ENCODE data around the gene TTC22.
A peak's percentile ranks its signal among the peaks of the same experiment; 100 is the strongest.
"Not testable (repeated sequence)": the region's sequence is repeated elsewhere in the genome, so short reads cannot be mapped to it uniquely, and the experiment has no call there.

Gene TTC22

DNA sequence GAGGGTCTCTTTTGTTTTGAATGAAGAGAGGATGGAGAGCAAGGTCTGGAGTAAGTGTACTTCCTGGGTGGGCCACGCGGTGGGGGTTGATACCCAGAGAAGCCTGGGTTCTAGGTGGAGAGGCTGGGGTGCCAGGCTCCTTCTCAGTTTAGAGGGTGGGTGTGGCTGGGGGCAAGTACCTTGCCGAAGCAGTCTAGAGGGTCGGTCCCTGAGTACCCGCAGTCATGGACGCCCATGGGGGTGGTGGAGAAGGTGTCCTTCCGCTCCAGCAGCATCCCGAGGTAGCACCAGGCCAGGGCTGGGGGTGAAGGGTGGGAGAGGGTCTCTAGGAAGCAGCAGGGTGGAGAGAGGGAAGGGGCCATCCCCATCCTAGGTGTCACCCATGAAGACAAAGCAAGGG is 14.3 kb downstream of the TTC22 start:
- no peak for DNase-seq (ENCODE audit: low spot score)

DNA sequence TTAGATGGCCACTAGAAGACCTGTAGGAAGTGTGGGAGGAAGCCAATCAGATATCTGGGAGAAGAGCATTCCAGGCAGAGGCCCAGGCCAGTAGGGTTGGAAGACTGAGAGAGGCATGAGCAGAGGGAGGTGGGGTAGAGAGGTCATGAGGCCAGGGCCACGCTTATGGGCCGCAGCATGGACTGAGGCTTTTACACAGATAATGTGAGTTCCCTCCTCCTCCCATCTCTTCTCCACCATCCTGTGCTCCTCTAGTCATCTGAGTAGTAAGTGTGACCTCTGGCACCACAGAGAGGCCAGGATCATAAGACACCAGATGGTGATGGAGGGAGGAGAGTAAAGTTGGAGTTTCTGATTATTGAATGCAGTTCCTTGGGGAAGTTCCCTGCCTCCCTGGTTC is 17.1 kb downstream of the TTC22 start:
- DNase-seq (ENCODE audit: low spot score), result no peak

DNA sequence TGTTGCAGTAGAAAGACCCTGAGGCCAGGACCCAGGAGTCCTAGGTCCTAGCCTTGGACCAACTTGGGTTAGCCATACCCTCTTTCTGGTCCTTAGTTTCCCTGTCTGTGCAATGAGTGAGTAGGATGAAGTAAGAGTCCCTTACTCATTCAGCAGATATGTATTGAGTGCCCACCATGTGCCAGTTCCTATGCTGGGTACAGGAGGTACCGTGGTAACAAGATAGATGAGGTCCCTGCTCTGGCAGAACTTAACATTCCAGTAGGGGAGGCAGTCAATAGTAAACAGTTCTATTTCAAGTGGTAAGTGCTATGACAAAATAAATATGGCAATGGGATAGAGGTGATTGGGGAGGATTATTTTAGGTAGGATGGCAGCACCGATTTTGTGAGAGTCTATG is 18.5 kb downstream of the TTC22 start:
- DNase-seq (ENCODE audit: low spot score), result no peak

DNA sequence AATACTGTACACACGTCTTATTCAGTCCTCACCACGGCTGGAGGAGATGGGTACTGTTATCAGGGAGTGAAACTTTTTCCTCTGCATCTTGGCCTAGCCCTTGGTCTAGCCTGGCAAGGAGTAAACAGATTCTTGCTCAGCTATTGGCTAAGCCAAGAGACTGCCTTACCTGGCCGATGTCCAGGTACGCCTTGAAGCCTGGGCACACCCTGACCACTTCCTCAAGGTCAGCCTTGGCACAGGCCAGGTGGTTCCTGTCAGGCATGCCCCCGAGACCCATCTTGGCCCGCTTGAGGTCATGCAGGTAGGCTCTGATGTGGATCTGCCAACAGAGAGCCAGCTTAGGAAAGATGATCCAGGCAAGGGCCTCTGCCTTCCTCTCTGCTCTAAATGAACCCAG is 19.0 kb downstream of the TTC22 start:
- no peak for DNase-seq (ENCODE audit: low spot score)

DNA sequence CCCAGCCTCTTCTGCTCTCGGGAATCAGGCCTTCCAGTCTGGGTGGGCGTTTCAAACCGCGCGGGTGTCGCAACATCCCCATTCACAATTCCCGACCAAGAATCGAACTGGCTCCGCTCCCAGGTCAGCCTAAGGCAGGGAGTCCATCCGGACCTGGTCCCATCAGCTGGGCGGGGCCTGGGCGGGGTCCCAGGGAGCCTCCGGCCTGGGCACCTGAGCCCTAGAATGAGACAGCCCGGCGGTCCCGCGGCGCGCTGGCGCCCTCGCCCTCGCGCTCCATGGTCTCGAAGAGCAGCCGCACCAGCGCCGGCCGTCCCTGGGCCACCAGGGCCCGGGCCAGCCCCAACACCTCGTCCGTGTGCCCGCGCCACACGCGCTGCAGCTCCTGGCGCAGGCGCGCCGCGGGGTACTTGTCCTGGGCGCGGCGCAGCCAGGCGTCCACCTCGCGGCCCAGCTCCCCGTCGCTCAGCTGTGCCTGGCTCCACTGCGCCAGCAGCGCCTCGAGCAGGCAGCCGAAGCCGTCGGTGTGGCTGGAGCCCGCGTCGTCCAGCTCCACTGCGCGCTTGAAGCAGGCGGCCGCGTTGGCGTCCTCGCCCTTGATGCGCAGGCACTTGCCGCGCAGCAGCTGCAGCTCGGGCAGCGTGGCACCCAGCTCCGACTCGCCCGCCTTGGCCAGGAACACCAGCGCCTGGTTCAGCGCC is 19.9 kb downstream of the TTC22 start:
- no peak for DNase-seq (ENCODE audit: low spot score)

DNA sequence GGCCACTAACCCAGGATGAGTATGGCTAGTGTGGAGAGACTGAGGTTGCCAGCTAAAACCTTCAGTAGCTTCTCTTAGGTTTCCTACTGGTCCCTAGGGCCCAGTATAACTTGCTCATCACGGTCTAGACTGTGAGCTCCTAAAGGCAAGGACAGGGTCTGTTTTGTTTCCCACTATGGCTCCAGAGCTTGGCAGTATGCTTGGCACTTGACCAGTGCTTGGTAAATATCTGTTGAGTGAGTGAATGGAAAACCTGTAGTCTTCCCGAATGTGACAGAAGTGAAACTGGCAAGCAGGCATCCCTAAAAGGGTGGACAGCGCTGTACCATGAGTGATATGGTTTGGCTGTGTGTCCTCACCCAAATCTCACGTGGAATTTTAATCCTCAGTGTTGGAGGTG is 23.7 kb downstream of the TTC22 start:
- DNase-seq (ENCODE audit: low spot score), result no peak

DNA sequence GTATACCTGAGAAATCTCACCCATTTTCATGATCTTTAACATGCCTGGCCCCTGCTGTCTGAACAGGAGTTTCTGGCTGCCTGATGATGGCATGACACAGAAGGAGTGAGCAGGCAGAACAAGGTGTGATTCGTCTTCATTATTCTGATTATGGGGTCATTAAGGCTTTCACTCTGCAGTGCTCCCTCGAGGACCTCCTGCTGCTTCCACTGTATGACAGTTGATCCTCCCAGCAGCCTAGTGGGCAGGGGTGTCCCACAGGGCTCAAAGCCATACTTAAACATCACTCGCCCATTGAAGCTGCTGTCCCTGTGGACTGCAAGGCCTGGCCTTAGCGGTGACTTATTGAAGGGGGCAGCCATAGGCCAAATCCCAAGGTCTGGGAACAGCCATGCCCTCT is 24.1 kb downstream of the TTC22 start:
- DNase-seq (ENCODE audit: low spot score), result no peak

DNA sequence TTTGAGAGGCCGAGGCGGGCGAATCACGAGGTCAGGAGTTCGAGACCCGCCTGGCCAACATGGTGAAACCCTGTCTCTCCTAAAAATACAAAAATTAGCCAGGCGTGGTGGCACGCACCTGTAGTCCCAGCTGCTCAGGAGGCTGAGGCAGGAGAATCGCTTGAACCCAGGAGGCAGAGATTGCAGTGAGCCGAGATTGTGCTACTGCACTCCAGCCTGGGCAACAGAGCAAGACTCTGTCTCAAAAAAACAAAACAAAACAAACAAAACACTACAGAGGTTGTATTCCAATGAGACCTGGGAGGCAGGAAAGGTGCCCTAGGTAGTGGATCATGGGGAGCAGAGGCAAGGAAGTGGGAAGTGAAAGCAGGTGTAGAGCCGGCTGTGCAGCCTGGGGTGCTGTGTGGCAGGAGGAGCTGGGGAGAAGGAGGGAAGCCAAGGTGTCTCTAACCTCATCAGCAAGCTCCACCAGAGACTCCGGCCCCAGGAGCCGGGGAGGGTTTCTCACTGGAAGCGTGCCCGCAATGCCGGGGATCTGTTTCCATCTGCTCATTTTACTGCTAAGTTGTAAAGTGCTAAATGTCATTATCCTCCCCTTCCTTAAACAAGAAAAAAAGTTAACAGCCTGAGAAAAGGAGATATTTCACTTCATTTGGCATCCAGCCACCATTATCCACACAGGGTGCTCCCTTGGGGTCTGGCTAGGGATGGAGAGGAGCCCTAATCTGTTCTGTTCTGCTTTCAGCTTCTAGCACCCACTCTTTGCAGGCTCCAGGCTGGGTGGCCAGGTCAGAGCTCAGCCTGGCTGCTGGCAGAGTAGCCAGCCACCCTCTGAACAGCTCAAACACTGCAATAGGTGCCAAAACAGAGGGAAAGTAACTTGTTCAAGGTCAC is 25.0 kb downstream of the TTC22 start:
- DNase-seq (ENCODE audit: low spot score), result not testable (repeated sequence)

DNA sequence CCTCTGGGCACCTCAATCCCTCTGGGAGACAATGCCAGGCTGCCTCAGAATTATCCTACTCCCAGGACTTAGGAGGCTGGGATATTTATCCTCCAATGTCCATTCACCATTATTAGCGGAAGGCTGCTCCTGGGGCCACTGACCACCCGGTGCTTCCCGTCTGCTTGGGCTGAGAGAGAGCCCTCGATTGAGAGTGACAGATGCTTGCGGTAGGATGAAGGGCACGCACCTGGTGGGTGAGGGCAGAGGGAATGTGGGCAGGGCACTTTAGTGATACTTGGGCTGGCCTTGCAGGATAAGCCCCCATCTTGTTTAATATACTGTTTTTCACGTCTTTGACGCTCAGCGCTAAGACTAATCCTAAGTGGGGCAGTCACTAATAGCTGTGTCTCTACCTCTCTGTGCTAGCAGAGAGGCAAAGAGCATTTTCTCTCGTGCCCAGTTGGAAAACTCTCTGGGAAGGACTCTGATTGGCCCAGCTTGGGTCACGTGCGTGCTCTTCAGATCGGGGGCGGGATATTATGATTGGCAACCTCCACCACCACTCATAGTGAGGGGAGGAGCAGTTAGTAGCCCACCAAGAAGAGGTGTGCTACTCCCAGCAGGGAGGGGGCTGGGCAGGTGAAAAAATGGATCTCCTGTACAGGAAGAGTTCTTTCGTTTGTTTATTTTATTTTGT is 26.2 kb downstream of the TTC22 start:
- no peak for DNase-seq (ENCODE audit: low spot score)

DNA sequence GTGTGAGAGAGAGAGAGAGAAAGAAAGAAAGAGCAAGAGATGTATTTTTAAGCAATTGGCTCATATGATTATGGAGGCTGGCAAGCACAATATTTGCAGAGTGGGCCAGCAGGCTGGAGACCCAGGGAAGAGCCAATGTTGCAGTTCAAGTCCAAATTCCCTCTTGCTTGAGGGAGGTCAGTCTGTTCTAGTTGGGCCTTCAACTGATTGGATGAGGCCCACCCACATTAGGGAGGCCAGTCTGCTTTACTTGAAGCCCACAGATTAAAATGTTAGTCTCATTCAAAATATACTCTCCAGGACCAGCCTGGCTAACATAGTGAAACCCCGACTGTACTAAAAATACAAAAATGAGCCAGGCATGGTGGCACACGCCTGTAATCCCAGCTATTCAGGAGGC is 28.2 kb downstream of the TTC22 start:
- no peak for DNase-seq (ENCODE audit: low spot score)

DNA sequence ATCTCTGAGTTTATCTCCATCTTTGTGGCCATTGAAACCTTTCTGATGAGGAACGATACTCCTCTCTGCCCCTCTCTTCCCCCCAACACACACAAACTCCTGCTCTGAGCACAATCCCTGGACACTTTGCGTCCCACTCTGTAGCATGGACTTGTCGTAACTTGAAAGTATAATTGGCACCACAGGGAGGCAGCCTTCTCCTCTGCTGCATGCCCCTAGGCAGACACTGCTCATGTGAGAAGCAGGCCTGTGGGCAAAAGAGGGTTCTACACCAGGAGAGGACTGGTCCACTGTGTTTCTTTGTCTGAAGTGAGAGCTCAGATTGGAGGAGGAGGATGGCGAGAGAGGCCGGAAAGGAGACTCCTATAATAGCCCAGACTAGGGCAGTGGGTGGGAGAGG is 33.0 kb downstream of the TTC22 start:
- no peak for DNase-seq (ENCODE audit: low spot score)

DNA sequence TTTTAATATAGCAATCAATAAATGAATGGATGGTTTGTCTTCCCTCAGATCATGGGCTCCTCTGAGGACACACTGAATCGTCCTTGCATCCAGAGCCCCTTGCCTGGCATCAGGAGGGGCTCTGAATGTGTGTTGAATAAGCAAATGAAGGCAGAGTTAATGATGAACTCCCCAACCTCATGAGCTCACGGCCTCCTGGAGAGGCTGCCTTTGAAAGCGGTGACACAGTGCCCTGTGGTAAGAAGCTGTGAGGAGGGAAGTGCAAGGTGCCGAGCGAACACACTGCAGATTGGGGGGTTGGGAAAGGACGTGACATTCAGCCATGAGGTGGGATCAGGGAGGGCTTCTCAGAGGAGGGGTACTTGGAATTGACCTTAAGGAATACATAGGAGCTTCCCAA is 33.6 kb downstream of the TTC22 start:
- no peak for DNase-seq (ENCODE audit: low spot score)

DNA sequence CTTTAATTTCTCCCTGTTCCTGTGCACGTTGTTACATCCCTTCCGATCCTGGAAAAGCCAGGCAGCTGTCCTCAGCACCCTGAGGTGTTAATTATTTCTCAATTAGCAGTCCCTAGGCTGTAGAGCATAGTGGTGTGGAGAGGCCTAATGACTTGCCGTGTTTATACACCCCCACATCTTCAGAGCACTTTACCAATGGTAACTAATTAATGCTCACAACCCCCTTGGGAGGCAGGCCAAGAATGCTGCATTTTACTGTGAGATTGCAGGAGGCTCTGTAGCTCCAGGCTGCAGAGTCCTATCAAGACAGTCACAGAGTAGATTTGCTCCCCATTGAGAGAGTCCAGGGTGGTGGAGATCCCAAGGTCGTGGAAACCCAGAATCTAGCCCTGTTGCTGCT is 34.4 kb downstream of the TTC22 start:
- no peak for DNase-seq (ENCODE audit: low spot score)

DNA sequence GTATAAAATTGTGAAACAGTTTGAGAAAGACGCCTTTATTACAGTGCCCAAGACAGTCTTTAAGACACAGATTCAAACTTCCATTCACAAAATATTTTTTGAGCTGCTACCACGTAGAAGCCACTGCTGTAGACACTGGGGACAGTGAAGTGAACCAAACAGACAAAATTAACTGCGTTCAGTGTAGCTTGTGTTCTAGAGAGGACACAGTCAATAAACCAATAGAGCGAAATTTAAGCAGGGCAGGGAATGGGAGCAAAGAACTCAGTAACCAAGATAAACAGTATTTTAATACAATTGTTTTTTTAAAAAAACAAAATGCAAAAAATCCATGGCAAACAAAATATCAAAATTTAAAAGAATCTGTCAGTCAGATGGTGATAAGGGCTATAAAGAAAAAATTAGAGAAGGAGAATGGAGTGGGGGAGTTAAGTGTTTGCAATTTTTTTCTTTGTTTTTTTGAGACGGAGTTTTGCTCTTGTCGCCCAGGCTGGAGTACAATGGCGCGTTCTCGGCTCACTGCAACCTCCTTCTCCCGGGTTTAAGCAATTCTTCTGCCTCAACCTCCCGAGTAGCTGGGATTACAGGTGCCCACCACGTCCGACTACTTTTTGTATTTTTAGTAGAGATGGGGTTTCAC is 36.1 kb downstream of the TTC22 start:
- DNase-seq (ENCODE audit: low spot score), result no peak

DNA sequence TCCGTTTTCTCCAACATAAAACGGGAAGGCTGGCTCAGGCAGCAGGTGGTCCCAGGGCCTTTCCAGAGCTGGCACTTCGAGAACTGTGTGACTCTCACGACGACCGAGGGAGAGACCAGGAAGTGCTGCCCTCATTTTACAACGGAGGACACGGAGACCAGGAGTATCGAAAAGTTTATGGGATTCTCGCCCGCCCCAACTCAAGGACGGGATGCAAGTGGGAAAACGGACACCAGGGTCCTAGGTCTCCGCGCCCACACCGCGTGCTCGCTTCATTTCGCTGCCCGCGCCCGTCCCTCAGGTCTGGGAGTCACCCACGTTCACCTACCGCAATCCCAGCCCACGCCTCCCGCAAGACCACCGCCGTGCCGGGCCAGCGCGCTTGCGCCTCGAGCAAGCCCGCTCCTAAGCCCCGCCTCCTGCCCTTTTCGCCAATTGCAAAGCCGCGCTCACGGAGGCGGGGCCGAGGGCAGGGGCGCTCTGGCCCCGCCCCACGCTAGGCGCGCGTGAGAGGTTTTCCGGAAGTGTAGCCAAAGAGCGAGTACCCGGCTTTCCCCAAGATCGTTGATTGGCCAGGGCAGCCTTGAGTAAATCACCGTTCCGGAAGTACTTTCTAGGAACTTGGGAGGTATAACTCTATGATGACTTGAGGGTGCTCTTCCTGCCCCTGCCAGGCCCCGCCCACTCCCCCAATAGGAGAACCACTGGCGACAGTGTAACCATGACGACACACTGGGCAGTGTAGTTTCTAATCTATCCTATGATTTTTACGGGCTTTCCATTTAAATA is 36.8 kb downstream of the TTC22 start, which contains the start of gene PARS2:
Gene PARS2 (minus strand): TSS at position 391 of the 789 bp plus-strand sequence. CDS start 5,362 bp downstream, outside the sequence.
- DNase-seq (ENCODE audit: low spot score), result peak; percentile 100

DNA sequence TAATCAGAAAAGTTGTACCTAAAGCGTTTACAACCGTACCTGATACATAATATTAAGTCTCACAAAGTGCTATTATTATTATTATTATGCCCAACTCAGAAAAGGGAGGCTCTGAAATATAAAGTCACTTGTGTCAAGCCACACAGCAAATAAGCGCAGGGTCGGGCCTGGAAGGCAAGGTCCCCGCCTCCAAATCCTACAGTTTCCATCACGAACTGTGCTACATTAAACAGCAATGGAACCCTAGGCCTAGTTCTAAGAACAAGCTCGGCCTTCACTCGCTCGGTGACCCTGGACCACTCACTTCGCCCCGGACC is 37.3 kb downstream of the TTC22 start:
- no peak for DNase-seq (ENCODE audit: low spot score)

DNA sequence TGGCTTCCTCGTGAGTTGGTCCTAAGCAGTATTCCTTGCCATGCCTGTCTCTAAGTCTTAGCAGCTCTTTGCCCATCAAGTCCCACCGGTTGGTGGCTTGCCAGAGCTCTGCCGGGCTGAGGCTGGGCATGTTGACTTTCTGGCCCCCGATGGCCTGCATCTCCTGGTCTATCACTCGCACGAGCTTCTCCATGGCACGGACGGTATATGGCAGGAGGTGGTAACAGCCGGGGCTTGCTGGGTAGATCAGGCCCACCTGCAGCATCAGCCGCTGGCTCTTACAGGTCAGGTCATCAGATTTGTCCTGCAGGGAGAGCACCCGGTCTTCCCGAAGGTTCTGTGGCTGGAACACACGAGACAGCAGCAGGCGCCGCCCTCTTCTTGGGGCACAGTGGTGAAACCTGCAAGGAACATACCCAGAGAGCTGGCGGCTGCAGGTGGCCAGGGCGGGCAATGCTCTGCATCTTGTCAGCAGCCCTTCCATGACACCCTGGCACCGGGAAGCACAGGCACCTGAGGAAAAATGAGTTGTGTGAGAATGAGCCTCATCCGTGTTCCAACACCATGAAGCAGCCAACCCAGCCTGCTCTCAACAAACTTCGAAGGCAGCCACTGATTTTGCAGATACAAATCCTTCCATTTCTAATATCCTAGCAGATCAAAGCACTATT is 42.3 kb downstream of the TTC22 start:
- no peak for DNase-seq (ENCODE audit: low spot score)

DNA sequence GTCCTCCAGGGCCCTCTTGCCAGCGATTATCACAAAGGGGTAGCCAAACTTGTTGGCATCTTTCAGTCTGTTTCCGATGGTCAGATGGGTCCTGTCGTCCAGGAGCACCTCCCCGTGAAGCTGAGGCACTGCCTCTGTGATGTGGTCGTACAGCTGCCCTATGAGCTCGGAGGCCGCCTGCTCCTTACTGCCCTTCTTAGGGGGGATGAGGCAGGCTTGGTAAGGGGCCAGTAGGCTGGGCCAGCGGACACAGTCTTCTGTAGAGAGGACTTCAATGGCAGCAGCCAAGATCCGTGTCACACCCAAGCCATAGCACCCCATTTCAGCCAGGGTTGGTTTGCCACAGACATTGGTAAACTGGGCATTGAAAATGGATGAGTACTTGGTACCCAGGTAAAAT is 43.3 kb downstream of the TTC22 start:
- DNase-seq (ENCODE audit: low spot score), result no peak

DNA sequence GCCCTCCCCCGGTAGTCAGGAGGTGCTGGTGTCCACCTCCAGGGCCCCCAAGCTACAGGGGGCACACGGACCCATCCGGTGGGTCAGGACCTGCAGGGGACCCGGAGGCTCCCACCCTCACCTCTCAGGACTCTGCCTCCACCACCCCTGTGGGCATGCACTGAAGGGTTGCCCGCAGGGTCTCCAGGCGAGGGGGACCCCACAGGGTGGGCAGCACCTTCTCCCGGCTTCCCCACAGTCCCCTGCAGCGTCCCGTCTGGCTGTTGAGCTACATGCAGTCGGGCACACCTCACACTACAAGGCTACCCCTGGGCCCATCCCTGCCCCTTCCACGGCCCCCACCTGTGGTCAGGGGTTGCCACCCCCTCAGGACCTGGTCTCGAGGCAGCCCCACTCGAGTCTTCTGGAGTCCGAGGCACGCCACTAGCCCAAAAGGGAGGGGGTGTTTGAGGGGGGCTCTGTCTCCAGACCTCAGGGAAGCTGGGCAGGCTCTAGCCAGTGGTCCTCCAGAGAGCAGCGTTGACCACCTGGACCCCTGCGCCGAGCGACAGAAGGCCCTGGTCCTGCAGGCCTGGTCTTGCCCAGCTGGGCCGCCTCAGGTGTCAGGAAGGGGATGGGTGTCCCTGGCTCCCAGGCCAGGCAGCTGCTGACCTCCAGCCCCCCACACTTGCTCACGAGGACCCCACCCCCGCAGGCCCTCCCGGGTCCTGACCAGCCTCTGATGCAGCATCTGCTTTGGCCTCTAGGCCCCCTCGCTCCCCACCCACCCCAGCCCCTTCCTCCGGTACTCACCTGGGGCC is 46.4 kb downstream of the TTC22 start:
- no peak for DNase-seq (ENCODE audit: low spot score)

DNA sequence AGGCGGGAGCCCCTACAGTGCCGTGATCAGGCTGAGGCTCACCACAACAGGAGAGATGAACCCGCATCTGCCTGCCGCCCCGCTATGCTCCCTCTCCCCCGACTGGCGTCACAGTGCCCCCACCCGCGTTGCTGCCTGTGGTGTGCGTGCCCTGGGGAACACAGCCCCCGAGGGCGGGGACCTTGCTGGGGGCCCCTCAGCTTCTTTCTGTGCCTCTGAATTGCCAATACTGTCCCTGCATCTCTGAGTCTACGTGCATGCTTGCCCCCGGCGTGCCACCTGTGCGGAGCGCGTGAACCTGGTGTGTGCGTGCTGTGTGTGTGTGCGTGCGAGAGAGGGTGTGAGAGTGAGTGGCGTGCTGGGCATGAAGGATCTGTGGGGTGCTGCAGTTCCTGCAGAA is 47.1 kb downstream of the TTC22 start:
- DNase-seq (ENCODE audit: low spot score), result no peak
